Fibroblast of lung (primary cell): ENCODE measurements around the gene SYNJ2. TPM values are rescaled to one million over a fixed set of nuclear protein-coding genes. Genes with fewer than 3 reads are reported as not detected.

Source experiments
- DNase-seq, 2 donors: peaks; one replicate each; pipeline versions ENCODE4 v3.0.0 to v3.0.0-alpha.2; 2010; ENCODE audit warnings: low read depth in 2 of 2
- H2AFZ ChIP-seq: 2 replicates; pipeline ENCODE4 v1.5.1; 2012; ENCODE audit warnings: low read length, control low read depth, inconsistent platforms
- H3K27ac ChIP-seq: 2 replicates; pipeline ENCODE4 v1.5.1; 2011; ENCODE audit warnings: low read length, control low read depth; ENCODE audit not compliant: insufficient read depth
- H3K27me3 ChIP-seq: 2 replicates; pipeline ENCODE4 v1.5.1; 2011; ENCODE audit warnings: mild to moderate bottlenecking, low read length; ENCODE audit not compliant: control insufficient read depth, insufficient read depth
- H3K36me3 ChIP-seq: 2 replicates; pipeline ENCODE4 v1.5.1; 2011; ENCODE audit warnings: low read length; ENCODE audit not compliant: control insufficient read depth, insufficient read depth
- H3K4me1 ChIP-seq: 2 replicates; pipeline ENCODE4 v1.5.1; 2011; ENCODE audit warnings: low read length; ENCODE audit not compliant: control insufficient read depth, insufficient read depth; ENCODE audit errors: extremely low read depth
- H3K4me2 ChIP-seq: 2 replicates; pipeline ENCODE4 v1.5.1; 2011; ENCODE audit warnings: low read length, control low read depth; ENCODE audit not compliant: insufficient read depth; ENCODE audit errors: extremely low read depth
- H3K4me3 ChIP-seq, 4 experiments: fragments of 200-600 bp in 1 of 4; sonication (generic) in 1 of 4; replicated peaks in 1 of 4; 2 replicates each; pipeline ENCODE4 v1.5.1; 2011 to 2016; ENCODE audit warnings: low read length in 4 of 4, low read depth in 3 of 4, mild to moderate bottlenecking in 3 of 4, control low read depth in 2 of 4, inconsistent platforms in 1 of 4, mixed read lengths in 1 of 4; ENCODE audit not compliant: insufficient read depth in 1 of 4; ENCODE audit errors: control extremely low read depth in 1 of 4
- H3K79me2 ChIP-seq: 2 replicates; pipeline ENCODE4 v1.5.1; 2012; ENCODE audit warnings: mild to moderate bottlenecking, low read length, inconsistent platforms; ENCODE audit not compliant: control insufficient read depth, insufficient read depth
- H3K9ac ChIP-seq: 2 replicates; pipeline ENCODE4 v1.5.1; 2011; ENCODE audit warnings: mild to moderate bottlenecking, low read length, control low read depth; ENCODE audit not compliant: insufficient read depth
- H3K9me3 ChIP-seq: 2 replicates; pipeline ENCODE4 v1.5.1; 2012; ENCODE audit warnings: low read depth, low read length; ENCODE audit not compliant: control insufficient read depth, insufficient read depth
- H4K20me1 ChIP-seq: 2 replicates; pipeline ENCODE4 v1.5.1; 2011; ENCODE audit warnings: low read length; ENCODE audit not compliant: control insufficient read depth, insufficient read depth; ENCODE audit errors: extremely low read depth
- EZH2 ChIP-seq: IDR thresholded peaks from 2 replicates; pipeline ENCODE4 v1.5.1; 2012; ENCODE audit warnings: low read length, control low read depth, mild to moderate bottlenecking; ENCODE audit errors: missing control alignments
- polyA plus RNA-seq, 2 donors: library from polyadenylated mRNA; depleted of rRNA in 1 of 2; stranded (reverse) in 1 of 2; unstranded in 1 of 2; fragments of >200 nt; gene quantifications; 2 replicates each; pipeline ENCODE4 v1.2.1, GENCODE V29; 2011 to 2012; ENCODE audit warnings: missing spikeins in 1 of 2
- total RNA-seq: library from RNA; depleted of rRNA; stranded (reverse); fragments of >200 nt; gene quantifications from 2 replicates; pipeline ENCODE4 v1.2.1, GENCODE V29; 2014
- TF ChIP-seq, protein P1 (sequence below), 2 donors: IDR thresholded peaks in 1 of 2; conservative IDR thresholded peaks in 1 of 2; 1 replicate in 1 of 2; 2 replicates in 1 of 2; pipeline ENCODE4 v1.5.1; 2011 to 2012; ENCODE audit warnings: low read length in 2 of 2, control low read depth in 1 of 2, inconsistent platforms in 1 of 2, low read depth in 1 of 2, mild to moderate bottlenecking in 1 of 2

The SYNJ2 gene
- total and polyA plus RNA-seq, 2 donors (not counting 1 experiment from before 2014, with no cell fraction given): 23.5 to 57.3 TPM

DNA sequence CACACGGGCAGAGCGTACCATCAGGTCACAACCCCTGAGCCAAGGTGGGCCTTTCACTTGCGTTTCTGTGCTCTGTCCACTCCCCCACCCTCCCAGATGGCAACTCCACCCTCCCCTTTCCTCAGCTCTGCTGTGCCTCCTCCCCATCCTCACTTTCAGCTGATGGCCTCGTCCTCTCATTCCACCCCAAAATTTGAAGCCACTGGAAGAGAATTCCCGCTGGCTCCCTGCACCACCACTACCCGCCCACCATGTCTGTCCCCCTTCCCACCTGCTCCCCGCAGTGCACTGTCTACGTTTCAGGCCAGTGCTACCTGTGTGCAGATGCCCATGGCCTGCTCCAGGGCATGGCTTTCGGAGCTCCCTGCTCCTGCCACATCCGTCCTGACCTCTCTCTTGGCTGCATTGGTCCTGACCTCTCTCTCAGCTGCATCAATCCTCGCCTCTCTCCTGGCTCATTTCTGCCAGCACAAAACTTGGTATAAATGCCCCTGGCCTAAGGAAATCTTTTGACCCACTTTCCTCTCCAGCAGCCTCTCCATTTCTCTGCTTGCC is 24.0 kb downstream of the SYNJ2 start:
- TF ChIP-seq, protein P1, sequence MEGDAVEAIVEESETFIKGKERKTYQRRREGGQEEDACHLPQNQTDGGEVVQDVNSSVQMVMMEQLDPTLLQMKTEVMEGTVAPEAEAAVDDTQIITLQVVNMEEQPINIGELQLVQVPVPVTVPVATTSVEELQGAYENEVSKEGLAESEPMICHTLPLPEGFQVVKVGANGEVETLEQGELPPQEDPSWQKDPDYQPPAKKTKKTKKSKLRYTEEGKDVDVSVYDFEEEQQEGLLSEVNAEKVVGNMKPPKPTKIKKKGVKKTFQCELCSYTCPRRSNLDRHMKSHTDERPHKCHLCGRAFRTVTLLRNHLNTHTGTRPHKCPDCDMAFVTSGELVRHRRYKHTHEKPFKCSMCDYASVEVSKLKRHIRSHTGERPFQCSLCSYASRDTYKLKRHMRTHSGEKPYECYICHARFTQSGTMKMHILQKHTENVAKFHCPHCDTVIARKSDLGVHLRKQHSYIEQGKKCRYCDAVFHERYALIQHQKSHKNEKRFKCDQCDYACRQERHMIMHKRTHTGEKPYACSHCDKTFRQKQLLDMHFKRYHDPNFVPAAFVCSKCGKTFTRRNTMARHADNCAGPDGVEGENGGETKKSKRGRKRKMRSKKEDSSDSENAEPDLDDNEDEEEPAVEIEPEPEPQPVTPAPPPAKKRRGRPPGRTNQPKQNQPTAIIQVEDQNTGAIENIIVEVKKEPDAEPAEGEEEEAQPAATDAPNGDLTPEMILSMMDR (conservative IDR thresholded peaks at IDR 0.05 in 1 of 2, IDR thresholded peaks at IDR 0.05 in 1 of 2; ENCODE audit: low read depth in 1 of 2, low read length in 2 of 2): no peak
- DNase-seq: no peak
- no peak overlapping the region for H3K27ac ChIP-seq
- peaks cover 83% of the 10 kb centered on the region for H3K79me2 ChIP-seq
- no peaks in the 10 kb centered on the region for H4K20me1 ChIP-seq
- no peak overlapping the region for H2AFZ ChIP-seq
- no peaks in the 10 kb centered on the region for H3K27me3 ChIP-seq
- no peak overlapping the region for H3K4me2 ChIP-seq
- no peaks in the 10 kb centered on the region for H3K9me3 ChIP-seq
- H3K36me3 ChIP-seq: no peaks in the 10 kb centered on the region
- no peak overlapping the region for H3K4me3 ChIP-seq
- peaks cover 50% of the 10 kb centered on the region for H3K4me1 ChIP-seq
- no peak overlapping the region for H3K9ac ChIP-seq

DNA sequence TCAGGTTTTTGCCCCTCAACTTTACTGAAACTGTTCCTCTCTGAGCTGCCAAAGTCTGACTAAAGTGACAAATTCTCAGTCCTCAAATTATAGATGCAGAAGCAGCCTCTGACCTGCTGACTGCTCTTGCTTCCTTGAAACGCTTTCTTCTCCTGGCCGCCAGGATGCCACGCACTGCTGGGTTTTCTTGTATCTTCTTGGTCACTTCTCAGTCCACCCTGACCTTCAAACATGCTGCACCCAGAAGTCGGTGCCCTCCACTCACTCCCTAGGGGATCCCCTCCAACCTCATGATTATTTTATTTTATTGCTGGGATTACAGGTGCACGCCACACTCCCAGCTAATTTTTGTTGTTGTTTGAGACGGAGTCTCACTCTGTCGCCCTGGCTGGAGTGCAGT is 24.7 kb downstream of the SYNJ2 start:
- no peak overlapping the region for H3K27ac ChIP-seq
- no peak overlapping the region for H3K4me3 ChIP-seq
- H3K9ac ChIP-seq: no peak overlapping the region
- H3K4me1 ChIP-seq: peaks cover 50% of the 10 kb centered on the region
- no peaks in the 10 kb centered on the region for H3K9me3 ChIP-seq
- no peak for TF ChIP-seq EZH2
- no peak overlapping the region for H3K4me2 ChIP-seq
- no peaks in the 10 kb centered on the region for H3K36me3 ChIP-seq
- no peaks in the 10 kb centered on the region for H4K20me1 ChIP-seq
- peaks cover 83% of the 10 kb centered on the region for H3K79me2 ChIP-seq
- H2AFZ ChIP-seq: no peak overlapping the region
- H3K27me3 ChIP-seq: no peaks in the 10 kb centered on the region
- no peak for DNase-seq

DNA sequence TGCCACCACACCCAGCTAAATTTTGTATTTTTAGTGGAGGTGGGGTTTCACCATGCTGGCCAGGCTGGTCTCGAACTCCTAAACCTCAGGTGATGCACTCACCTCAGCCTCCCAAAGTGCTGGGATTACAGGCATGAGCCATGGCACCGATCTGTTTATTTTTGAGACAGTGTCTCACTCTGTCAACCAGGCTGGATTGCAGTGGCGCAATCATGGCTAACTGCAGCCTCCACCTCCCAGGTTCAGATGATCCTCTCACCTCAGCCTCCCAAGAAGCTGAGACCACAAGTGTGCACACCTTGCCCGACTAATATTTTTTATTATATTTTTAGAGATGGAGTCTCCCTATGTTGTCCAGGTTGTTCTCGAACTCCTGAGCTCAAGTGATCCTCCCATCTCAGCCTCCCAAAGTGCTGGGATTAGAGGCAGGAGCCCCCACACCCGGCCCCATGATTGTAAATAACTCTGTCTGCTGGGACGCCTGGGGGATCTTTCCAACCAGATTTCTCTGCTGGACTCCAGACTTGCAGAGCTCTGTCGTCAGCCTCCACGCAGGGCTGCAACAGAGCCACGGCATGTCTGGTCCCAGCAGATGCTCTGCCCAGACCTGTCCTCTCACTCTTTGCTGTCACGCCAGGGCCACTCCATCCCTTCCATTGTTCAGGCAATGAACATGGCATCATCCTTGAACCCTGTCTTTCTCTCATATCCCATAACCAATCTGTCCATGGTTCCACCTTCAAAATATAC is 25.3 kb downstream of the SYNJ2 start:
- H3K4me1 ChIP-seq: peaks cover 52% of the 10 kb centered on the region

More for the DNA sequence above, 25.3 kb downstream of the SYNJ2 start:
- no peaks in the 10 kb centered on the region for H4K20me1 ChIP-seq
- H3K36me3 ChIP-seq: no peaks in the 10 kb centered on the region
- no peak overlapping the region for H2AFZ ChIP-seq
- TF ChIP-seq, protein P1 (conservative IDR thresholded peaks at IDR 0.05 in 1 of 2, IDR thresholded peaks at IDR 0.05 in 1 of 2; ENCODE audit: low read depth in 1 of 2, low read length in 2 of 2): no peak
- TF ChIP-seq EZH2: no peak
- no peak overlapping the region for H3K27ac ChIP-seq
- no peaks in the 10 kb centered on the region for H3K27me3 ChIP-seq
- H3K9me3 ChIP-seq: no peaks in the 10 kb centered on the region
- H3K79me2 ChIP-seq: peaks cover 83% of the 10 kb centered on the region
- H3K4me2 ChIP-seq: no peak overlapping the region
- H3K9ac ChIP-seq: no peak overlapping the region
- no peak for DNase-seq
- H3K4me3 ChIP-seq: no peak overlapping the region
